SH-SY5Y (cell line): ENCODE data around the gene MYL3.

Experiments used
- GATA2 ChIP-seq: IDR thresholded peaks from 2 replicates; pipeline ENCODE4 v1.6.1; 2011; ENCODE audit warnings: mild to moderate bottlenecking, low read depth, low read length
- GATA3 ChIP-seq: IDR thresholded peaks from 2 replicates; pipeline ENCODE4 v1.6.1; 2011; ENCODE audit warnings: low read depth, mild to moderate bottlenecking, low read length, moderate library complexity

GRCh38 chr3:46869440-46869839, 6.2 kb upstream of the MYL3 start:
- TF ChIP-seq GATA3 (no peak), GATA2 (no peak)
